Measurements from ENCODE around the gene CELF4.
A peak's percentile ranks its signal among the peaks of the same experiment; 100 is the strongest.

Gene CELF4

GRCh38 chr18:37322492-37323035 lies 243.0 kb downstream of the CELF4 start:
- DNase-seq (ENCODE audit: low read depth): no peak
- peak; percentile 90 for TF ChIP-seq CTCF (IDR thresholded peaks at IDR 0.05; ENCODE audit: low read depth, low read length, missing control alignments)
- H3K4me3 ChIP-seq (ENCODE audit: low read depth, low read length): no peak overlapping the region

- no peak for DNase-seq (ENCODE audit: low read depth)
- no peak for TF ChIP-seq CTCF (IDR thresholded peaks at IDR 0.05; ENCODE audit: low read depth, low read length, missing control alignments)
- H3K4me3 ChIP-seq (ENCODE audit: low read depth, low read length): no peak overlapping the region
Measured at GRCh38 chr18:37321582-37322491, 243.8 kb downstream of the CELF4 start.

GRCh38 chr18:37320317-37320716 lies 245.3 kb downstream of the CELF4 start:
- DNase-seq (ENCODE audit: low read depth): no peak
- no peak overlapping the region for H3K4me3 ChIP-seq (ENCODE audit: low read depth, low read length)
- TF ChIP-seq CTCF (IDR thresholded peaks at IDR 0.05; ENCODE audit: low read depth, low read length, missing control alignments): no peak

- no peak for TF ChIP-seq CTCF (IDR thresholded peaks at IDR 0.05; ENCODE audit: low read depth, low read length, missing control alignments)
- no peak overlapping the region for H3K4me3 ChIP-seq (ENCODE audit: low read depth, low read length)
- no peak for DNase-seq (ENCODE audit: low read depth)
Measured at GRCh38 chr18:37318360-37319355, 246.9 kb downstream of the CELF4 start.

GRCh38 chr18:37317486-37317885 lies 248.1 kb downstream of the CELF4 start:
- H3K4me3 ChIP-seq (ENCODE audit: low read depth, low read length): no peak overlapping the region
- TF ChIP-seq CTCF (IDR thresholded peaks at IDR 0.05; ENCODE audit: low read depth, low read length, missing control alignments): no peak
- no peak for DNase-seq (ENCODE audit: low read depth)

- no peak overlapping the region for H3K4me3 ChIP-seq (ENCODE audit: low read depth, low read length)
- no peak for DNase-seq (ENCODE audit: low read depth)
- no peak for TF ChIP-seq CTCF (IDR thresholded peaks at IDR 0.05; ENCODE audit: low read depth, low read length, missing control alignments)
Measured at GRCh38 chr18:37316468-37316867, 249.1 kb downstream of the CELF4 start.

Data from GM12864 (cell line).